Measurements from ENCODE around the gene MYO18B.

Gene MYO18B

DNA sequence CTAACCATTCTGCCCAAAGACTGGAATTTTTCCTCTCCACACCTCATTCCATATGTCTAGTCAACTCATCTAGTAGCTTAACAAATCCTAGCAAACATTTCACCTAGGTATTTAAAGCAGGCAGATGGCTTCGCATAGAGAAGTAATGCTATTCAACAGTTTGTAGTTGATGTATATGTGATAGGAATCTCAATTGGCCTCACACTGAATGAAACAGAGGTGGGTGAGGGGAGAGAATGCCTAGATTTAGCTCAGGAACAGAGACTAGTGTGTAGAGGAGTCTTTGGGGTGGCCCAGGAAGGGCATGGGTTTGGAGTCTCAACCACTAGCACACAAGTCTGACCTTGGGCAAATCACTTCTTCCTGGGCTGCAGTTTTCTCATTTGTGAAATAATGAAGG, 196.2 kb downstream of the MYO18B start:
- DNase-seq (ENCODE audit: low spot score) (no peak), FAIRE-seq (peak; percentile 9)

DNA sequence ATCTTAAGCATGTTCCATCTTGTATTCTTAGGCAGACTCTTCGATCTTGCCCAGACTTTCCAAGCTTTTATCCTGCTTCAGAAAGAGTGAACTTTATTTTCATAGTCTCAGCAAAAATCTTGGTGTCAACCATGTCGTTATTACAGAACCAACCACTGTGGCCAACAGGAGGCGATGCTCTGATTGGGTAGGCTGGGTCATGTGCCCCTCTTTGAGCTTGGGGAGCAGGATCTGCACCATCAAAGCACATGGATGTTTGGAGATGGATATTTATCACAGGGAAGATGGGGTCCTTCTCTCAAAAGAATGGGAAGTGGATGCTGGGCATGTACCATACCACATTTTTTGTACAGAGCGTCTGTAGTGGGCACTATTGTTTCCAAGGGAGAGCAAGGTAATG, 197.4 kb downstream of the MYO18B start:
- DNase-seq (ENCODE audit: low spot score) (no peak), FAIRE-seq (no peak)

DNA sequence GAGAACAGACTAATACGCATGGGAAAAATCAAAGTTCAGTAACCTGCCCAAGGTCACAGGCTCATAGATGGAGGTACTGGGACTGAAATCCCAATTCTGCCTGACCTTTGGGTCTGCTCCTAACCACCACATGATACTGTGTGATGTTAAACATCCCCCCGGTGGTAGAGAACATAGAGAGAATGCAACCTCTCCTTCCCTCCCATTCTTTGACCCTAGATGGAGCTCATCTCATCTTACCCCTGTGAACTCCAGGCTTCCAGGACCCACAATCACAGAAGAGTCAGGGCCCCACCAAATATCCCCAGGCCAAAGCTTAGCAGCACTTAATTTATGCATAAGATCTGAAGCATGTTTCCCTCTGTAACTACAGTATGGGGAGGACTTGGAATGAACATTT, 198.5 kb downstream of the MYO18B start:
- no peak for FAIRE-seq
- no peak for DNase-seq (ENCODE audit: low spot score)

DNA sequence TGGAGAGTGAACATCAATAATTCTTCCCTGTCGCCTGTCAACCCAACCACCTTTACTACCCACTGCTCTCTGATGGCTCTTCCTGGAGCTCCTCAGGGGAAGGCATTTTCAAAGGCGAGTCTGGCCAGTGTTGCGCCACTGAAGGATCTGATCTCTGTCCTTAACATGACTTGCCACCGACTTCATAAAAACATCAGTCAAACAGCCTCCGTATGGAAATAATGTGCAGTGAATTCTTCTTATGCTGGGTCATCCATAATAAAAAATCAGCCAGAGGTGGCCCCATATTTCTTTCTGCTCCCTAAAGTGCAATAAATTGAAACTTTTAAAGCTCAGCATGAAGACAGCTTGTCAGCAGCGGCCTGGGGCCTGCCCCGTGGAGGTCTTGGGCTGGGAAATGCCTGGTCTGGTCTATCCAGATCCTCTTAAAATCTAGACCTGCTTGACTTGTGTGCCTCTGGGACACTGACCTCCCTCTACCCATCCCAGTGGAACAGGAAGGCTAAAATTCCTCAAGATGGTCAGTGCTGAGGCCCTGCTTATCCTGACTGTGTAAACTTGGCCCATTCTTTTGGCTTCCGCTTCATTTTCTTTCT, 199.5 kb downstream of the MYO18B start:
- no peak for FAIRE-seq
- DNase-seq (ENCODE audit: low spot score), result no peak

DNA sequence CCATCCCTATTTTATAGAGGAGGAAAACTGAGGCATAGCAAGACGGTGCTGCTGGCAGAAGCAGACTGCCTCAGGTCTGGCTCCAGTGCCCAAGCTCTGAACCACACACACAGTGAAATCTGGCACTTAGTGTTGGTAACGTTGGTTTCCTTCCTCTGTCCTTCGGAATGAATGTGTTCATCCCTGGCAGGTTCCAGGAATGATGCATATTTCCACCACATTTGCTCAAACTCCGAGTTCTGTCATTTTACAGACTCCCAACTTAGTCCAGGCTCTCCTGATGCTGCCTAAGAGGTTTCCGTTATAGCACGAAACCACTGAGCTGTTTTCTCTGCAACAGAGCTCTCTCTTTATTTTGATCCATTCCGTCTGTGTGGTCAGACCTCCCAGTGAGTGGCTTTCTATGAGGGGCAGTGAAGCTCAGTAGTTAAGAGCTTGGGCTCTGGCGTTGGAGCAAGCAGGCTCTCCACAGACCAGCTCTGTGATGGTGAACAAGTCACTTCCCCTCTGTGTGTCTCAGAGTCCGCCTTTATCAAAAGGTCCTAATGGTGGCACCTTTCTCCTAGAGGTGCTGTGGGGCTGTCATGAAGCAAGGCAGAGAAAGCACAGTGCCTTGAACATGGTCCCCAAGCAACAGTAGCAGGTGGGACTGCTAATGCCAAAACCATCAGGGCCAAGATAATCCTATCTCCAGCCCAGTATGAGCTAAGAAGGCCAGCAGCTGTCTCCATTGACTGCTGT, 200.3 kb downstream of the MYO18B start:
- DNase-seq (ENCODE audit: low spot score), result no peak
- FAIRE-seq, result no peak

DNA sequence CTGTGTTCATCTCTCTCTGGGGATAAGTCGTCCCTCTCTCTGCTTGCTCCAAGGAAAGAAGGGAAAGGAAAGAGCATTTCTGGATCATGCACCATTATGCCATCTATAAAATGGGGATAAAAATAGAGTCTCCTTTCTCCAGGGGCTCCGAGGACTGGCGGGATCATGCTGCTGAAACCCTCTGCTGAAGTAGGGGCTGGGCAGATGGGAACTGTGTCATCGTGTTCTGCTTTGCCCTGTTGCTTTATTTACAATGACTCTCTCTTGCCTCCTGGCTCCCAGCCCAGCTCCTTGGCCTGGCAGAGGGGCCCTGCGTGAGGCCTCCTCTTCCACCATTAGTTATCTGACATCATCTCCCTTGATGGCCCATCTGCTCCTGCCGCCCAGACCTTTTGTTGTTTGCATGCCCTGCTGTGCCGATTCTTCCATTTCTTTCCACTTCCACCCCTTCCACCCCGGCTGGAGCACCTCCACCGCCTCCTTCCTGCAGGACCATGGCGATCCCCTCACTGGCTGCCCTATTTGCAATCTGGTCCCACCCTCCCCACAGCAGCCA, 200.9 kb downstream of the MYO18B start:
- DNase-seq (ENCODE audit: low spot score), result no peak

DNA sequence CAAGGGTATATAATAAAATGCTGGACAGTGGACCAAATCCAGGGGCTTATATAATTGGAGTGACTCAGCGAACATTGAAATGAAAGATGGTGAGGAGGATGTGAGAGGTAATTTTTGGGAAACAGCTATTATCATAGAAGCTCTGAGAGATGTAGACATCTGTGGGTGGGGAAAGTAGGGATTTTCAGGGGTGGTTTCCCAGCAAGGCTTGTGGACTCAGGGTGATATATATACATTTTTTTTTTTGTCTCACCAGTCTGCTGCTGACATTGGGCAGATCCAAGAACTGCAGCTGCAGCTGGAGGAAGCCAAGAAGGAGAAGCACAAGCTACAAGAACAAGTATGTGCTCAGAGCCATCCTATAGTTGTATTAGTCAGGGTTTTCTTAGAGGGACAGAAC, 208.1 kb downstream of the MYO18B start:
- FAIRE-seq (no peak), DNase-seq (ENCODE audit: low spot score) (no peak)

More for the DNA sequence above, 200.9 kb downstream of the MYO18B start:
- FAIRE-seq, result no peak

DNA sequence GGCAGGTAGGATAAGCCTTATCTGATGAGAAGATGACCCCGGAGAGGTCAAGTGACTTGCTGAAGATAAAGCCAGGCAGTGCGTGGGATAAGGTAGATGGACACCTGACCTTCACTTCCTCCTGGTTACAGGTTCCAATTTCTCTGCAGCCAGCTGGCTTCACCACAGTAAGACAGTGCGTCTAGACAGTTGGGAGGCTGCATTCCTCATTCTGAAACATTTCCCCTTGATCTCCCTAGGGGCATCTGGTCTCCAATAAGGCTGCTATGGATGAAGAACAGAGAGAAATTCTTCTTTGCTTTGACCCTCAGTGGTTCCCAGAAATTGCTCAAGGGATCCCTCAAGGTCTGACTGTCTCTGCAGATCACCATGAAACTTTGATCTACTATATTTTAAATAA, 211.3 kb downstream of the MYO18B start:
- DNase-seq (ENCODE audit: low spot score) (no peak), FAIRE-seq (peak; percentile 91)

DNA sequence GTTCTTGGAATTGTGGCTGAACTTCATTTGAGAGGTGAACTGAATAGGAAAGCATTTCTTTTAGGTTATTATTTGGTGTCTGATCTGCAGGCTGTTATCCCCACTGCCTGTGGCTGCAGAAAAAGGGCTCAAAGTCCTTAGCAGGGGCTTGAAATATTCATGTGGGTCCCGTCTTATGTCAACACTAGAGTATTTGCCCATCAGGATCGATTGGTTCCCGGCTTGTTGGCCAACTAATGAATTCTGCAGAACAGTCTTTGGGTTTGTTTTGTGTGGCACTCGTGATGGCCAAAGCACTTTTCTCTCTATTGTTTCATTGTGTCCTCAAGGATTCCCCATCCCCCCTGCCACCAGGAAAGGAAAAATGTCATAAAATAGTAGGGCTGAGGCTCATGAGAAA, 211.9 kb downstream of the MYO18B start:
- DNase-seq (ENCODE audit: low spot score) (no peak), FAIRE-seq (no peak)

DNA sequence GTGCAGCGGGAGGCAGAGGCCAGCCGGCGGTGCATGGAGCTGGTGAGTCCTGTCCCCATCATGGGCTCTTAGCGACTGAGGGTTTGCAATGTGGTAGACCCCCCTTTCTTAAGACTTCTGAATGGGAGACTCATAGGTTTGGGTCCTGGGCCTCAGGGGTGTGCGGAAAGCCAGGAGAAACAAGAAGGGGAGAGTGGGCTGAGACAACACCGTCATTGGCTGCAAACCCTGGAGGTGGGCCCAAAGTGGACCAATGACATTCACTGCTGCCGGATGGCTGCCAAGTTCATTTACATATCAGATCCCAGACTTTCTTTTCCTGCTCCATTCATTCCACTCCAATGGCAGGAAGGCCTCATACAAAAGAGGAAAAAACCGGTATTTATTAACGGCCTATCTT, 213.3 kb downstream of the MYO18B start:
- DNase-seq (ENCODE audit: low spot score) (no peak), FAIRE-seq (no peak)

DNA sequence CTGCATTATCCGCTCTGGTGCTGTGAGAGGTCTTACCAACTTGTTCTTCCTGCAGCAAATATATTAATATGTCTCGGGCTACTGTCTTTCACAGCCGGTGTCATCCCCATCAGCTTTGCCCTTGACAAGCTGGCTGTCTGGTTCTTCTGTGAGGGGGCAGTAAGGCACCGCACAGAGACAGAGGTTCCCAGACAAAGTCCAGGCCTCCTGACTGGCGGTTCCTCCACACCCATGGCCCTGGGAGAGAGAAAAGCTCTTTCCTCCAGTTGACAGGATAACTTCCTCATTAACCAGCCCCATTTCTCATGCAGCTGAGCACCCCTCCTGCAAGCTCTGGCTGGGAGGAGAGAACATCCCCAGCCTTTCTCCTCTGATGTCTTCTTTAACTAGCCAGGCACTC, 214.8 kb downstream of the MYO18B start:
- FAIRE-seq (no peak), DNase-seq (ENCODE audit: low spot score) (no peak)

DNA sequence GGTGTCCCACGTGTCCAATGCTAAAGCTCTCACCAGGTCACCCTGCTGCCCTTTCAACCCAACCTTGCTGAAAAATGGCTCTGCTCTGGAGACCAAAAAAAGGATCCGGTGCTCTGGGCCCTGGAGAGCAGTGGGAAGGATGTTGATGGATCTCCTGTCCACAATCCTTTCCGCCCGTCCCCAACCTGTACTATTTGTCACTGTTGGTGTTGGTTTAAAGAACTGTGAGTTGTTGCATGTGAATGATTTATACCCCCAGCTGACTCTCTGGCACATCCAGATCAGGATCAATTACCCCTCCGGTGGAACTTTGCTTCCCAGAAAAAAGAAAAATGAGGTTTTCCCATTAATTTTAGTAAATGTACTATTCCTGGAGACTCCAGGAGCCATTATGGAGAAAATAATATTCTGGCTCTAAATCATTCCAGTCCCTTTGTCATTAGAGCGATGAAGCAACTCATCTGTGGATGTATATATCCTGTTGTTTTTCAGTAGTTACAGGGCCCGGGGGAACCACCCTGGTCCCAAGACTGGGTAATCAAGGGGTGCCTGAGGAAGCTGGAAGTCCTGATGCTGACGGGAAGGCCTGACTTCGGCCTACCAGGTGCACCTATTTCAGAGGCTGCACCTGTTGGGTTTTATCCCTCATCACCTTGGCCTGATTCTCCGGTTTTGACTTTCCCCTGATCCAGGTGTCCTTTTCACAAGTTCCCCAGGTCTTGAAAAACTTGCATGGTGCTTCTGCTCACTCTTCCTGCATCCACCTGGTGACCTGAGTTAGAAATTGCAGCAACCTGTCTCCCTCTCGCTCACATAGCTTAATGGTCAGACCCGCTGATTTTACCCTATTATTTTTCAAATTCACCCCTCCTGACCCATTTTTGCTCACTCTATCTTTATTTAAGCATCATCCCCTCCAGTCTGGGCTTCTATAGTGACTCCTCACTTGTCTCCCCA, 218.1 kb downstream of the MYO18B start:
- no peak for FAIRE-seq

DNA sequence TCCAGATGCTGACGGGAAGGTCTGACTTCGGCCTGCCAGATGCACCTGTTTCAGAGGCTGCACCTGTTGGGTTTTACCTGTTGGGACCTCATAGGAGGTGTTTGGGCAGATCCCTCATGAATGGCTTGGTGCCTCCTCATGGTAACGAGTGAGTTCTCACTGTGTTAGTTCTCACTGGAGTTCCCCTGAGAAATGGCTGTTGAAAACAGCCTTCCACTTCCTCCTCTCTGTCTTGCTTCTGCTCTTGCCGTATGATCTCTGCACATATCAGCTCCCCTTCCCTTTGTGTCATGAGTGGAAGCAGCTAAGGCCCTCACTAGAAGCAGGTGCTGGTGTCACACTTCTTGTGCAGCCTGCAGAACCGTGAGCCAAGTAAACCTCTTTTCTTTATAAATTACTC, 219.7 kb downstream of the MYO18B start:
- FAIRE-seq (peak; percentile 81), DNase-seq (ENCODE audit: low spot score) (no peak)

More for the DNA sequence above, 218.1 kb downstream of the MYO18B start:
- no peak for DNase-seq (ENCODE audit: low spot score)

DNA sequence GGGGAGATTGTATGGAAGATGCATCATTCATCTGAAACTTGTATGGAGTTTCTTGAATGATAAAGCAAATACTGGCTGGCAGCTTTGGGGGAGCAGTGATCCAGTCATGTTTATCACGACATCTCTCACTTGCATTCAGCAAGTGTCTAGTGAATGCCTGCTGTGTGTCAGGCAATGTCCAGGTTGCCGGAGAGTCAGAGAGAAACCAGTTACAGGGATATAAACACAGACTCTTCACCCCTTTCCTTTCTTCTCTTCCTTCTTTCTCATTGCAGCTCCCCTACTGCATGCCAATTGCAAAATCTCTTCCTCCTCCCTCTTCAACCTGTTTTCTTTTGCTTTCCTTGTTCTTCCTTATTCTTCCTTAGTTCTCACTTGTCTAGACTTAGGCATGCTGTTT, 220.7 kb downstream of the MYO18B start:
- no peak for DNase-seq (ENCODE audit: low spot score)
- no peak for FAIRE-seq

DNA sequence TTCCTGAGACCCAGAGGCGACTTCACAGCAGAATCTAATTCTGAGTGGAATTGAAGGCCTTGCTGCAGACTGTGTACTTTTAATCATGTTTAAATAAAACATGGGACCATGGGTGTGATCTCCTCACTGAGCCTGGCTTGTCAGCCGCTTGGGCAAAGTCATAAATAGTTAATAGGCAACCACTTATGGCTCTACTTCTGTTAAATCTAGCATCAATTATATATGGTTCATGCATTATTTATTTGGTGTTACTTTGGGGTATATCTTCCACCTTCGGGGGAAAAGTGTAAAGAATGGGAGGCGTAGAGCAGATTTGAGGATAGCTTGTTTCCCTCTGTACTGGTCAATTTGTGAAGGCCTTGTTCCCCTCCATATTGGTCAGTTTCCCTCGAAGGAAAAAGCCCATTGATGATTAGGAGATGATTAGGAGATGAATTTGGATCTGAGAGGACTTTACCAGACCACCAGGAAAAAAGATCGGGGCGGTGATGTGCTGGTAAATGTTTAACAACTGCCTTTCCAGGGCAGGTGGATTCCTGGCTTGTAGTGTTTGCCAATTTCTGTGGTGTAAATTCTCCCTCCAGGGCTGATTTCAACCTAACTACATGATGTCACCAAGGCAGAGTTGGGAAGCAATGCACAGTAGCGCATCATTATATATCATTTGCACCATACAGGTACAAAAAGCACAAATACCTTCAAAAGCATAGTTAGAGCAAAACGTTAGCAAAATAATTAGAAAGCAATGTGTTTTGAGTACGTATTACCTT, 223.2 kb downstream of the MYO18B start:
- FAIRE-seq, result no peak
- no peak for DNase-seq (ENCODE audit: low spot score)

DNA sequence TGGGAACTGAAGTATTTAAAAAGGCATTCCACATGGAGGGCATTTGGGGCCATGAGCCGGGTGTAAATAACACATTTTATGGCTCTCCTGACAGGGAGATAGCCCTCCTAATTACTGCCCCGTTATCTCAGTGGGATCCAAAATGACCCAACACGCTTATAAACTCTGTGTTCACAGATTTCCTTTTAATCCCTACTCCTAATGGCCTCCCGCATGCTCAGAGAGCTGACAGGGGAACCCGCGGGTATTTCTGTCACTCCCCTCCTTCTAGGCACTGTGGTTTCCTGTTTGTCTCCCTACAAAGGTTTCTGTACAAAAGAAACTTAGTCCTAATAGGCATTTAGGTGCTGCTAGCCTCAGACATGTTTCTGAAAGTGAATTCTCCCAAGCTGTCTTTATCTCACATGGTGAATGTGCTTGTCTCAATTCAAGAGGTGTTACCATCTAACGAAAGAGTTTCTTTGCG, 224.5 kb downstream of the MYO18B start:
- no peak for FAIRE-seq

DNA sequence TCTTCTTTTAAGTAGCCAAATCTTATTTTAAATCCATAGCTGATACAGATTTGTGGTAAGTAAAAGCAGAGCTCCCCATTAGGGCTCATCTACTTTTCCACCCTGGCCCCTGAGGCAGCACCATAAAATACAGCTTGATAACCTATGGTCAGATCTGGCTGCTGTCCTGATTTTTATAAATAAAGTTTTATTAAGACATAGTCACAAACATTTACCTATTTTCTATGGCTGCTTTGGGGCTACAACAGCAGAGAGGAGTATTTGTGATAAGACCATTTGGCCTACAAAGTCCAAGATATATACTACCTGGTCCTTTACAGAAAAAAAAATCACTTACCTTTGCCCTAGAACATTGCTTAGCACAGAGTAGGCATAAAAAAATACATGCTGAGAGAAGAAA, 227.3 kb downstream of the MYO18B start:
- DNase-seq (ENCODE audit: low spot score) (no peak), FAIRE-seq (no peak)

More for the DNA sequence above, 224.5 kb downstream of the MYO18B start:
- DNase-seq (ENCODE audit: low spot score), result no peak

DNA sequence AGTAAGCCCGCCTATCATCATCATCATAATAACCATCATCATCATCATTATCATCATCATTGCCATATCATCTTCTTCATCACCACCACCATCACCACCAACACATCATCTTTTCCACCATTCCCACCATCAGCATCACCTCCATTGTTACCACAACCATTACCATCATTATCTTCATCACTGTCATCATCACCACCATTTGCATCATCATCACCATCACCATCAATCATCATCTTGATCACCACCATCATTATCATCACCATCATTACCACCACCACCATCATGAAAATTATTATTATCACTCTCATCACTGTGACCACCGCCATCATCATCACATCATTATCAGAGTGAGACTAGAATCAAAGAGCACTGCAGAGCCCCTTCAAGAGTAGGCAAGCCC, 227.9 kb downstream of the MYO18B start:
- peak; percentile 99 for FAIRE-seq

DNA sequence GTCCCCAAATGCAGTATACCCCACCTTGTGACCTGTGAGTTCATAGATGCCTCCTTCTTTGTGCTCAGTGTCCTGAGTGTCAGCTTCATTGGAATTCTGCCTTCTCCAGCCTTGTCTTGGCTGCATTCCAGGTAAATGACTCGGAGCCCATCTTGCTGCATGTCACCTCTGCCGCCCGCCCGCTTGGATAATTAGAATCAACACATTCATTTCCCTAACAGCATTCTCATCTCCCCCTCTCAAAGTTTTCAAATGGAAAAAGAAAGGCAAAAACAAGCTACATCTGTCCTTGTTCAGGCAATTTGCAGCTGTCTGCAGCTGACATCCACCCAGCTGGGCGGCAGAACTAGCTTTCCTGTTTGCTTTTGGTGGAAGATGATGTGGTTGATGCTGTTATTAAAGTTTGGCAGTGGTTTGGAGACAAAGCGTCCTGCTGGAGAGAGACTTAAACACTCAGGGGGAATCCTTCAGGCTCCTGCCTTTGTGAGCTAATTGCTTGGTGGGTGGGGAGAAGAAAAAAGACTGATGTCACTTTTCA, 228.5 kb downstream of the MYO18B start:
- DNase-seq (ENCODE audit: low spot score) (no peak), FAIRE-seq (no peak)

More for the DNA sequence above, 227.9 kb downstream of the MYO18B start:
- DNase-seq (ENCODE audit: low spot score), result no peak

DNA sequence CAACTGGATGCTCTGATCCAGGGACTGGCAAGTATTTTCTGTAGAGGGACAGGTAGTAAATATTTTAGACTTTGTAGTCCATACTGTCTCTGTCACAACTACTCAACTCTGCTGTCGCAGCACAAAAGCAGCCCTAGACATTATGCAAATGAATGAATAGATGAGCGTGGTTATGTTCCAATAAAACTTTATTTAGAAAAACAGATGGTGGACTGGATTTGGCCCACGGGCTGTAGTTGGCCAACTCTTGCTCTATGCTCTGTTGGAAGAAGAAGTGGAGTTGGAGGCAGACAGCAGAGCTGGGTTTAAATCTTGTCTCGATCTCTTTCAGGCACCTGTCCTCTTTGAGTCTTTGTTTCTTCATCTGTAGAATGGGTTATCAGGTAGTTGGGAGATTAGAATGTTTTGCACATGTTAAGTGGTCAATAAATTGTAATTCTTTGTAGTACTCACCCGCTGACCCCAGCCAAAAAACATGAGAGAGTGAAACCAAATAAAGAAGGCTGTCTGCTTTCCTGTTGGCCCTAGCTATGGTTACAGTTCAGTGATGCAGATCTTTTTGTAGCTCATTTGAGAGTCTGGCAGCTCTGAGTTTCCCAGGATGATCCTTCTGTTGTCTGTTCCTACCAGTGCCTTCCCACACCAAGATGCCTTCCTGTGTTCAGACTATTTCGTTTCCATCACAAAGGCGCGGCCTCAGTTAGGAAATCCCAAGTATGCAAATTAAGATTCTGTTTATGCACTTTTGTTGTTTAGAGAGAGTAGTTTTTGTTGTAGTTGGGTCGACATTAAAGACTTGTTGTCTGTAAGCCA, 229.2 kb downstream of the MYO18B start:
- DNase-seq (ENCODE audit: low spot score) (no peak), FAIRE-seq (no peak)

Data from urothelium cell line (cell line).